Measurements from ENCODE around the gene NTRK2.

Gene NTRK2

GRCh38 chr9:84736536-84736935 lies 67.0 kb downstream of the NTRK2 start:
- POLR2A ChIA-PET: no interaction called here
- CTCF ChIA-PET: interaction anchor here (1.6 kb wide), 1 partner anchor 39 kb away, joined by 7 read pairs; no protein-coding TSS in a partner anchor
- Histone ChIP-seq H3K36me3 (ENCODE audit: control insufficient read depth in 2 of 2, insufficient read depth in 1 of 2, low read length in 2 of 2) (no peaks in the 10 kb centered on the region), H3K4me1 (ENCODE audit: control insufficient read depth, insufficient read depth, low read length) (no peaks in the 10 kb centered on the region), H3K9me3 (ENCODE audit: control insufficient read depth, insufficient read depth, low read depth, low read length) (no peaks in the 10 kb centered on the region), H3K4me3 (ENCODE audit: low read depth, low read length) (no peak overlapping the region), H3K27ac (ENCODE audit: extremely low read depth, low read depth, low read length) (no peak overlapping the region)
- TF ChIP-seq ZNF707 (tag by site-specific recombination; IDR thresholded peaks at IDR 0.05) (no peak), ZNF768 (tag by site-specific recombination; IDR thresholded peaks at IDR 0.05) (no peak), SCRT1 (tag by site-specific recombination; IDR thresholded peaks at IDR 0.05; ENCODE audit: borderline replicate concordance) (no peak), ZBTB7A (tag by site-specific recombination; IDR thresholded peaks at IDR 0.05; ENCODE audit: low read depth) (no peak), PRDM4 (tag by site-specific recombination; IDR thresholded peaks at IDR 0.05) (no peak), ZNF629 (tag by site-specific recombination; IDR thresholded peaks at IDR 0.05) (no peak), ZFP3 (tag by site-specific recombination; IDR thresholded peaks at IDR 0.05; ENCODE audit: low read depth) (no peak), ZNF132 (tag by site-specific recombination; IDR thresholded peaks at IDR 0.05; ENCODE audit: borderline replicate concordance) (no peak)

DNA sequence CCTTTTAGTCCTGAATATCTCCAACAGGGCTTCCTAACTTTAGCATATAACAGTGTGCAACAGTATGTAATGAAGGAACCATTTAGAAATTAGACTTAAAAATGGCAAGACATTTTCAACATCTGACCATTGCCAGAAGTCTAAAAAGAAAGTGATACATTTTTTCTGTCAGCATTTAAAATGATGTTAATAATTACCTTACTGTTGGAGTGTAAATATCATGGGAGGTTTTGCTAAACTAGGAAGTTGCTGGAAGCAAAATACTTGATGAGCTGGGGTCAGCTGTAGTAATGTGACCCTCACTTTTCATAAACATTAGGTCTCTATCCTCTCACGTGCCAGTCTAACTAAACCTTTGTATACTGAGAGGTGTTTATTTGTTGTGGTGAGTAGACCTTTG lies 68.8 kb downstream of the NTRK2 start:
- Histone ChIP-seq H3K9me3 (ENCODE audit: control insufficient read depth, insufficient read depth, low read depth, low read length) (no peaks in the 10 kb centered on the region), H3K4me3 (ENCODE audit: low read depth, low read length) (no peak overlapping the region), H3K36me3 (ENCODE audit: control insufficient read depth in 2 of 2, insufficient read depth in 1 of 2, low read length in 2 of 2) (no peaks in the 10 kb centered on the region), H3K4me1 (ENCODE audit: control insufficient read depth, insufficient read depth, low read length) (no peaks in the 10 kb centered on the region), H3K27ac (ENCODE audit: extremely low read depth, low read depth, low read length) (no peak overlapping the region)
- CTCF ChIA-PET: interaction anchor here (1.0 kb wide), 1 partner anchor 50 kb away, joined by 4 read pairs; no protein-coding TSS in a partner anchor
- no peak for TF ChIP-seq ZNF571 (tag by site-specific recombination; IDR thresholded peaks at IDR 0.05)
- TF ChIP-seq, protein P1, sequence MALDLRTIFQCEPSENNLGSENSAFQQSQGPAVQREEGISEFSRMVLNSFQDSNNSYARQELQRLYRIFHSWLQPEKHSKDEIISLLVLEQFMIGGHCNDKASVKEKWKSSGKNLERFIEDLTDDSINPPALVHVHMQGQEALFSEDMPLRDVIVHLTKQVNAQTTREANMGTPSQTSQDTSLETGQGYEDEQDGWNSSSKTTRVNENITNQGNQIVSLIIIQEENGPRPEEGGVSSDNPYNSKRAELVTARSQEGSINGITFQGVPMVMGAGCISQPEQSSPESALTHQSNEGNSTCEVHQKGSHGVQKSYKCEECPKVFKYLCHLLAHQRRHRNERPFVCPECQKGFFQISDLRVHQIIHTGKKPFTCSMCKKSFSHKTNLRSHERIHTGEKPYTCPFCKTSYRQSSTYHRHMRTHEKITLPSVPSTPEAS (tag by site-specific recombination; IDR thresholded peaks at IDR 0.05): no peak
- TF ChIP-seq ZNF830 (tag by site-specific recombination; IDR thresholded peaks at IDR 0.05; ENCODE audit: low read depth): no peak
- TF ChIP-seq ZNF174 (tag by site-specific recombination; IDR thresholded peaks at IDR 0.05): no peak
- no peak for TF ChIP-seq ZNF658 (tag by site-specific recombination; IDR thresholded peaks at IDR 0.05)
- POLR2A ChIA-PET: interaction anchor here (0.6 kb wide), 1 partner anchor 198 kb away, joined by 3 read pairs; no protein-coding TSS in a partner anchor

GRCh38 chr9:84742261-84742660 lies 72.7 kb downstream of the NTRK2 start:
- Histone ChIP-seq H3K27ac (ENCODE audit: extremely low read depth, low read depth, low read length) (no peak overlapping the region), H3K4me1 (ENCODE audit: control insufficient read depth, insufficient read depth, low read length) (no peaks in the 10 kb centered on the region), H3K9me3 (ENCODE audit: control insufficient read depth, insufficient read depth, low read depth, low read length) (no peaks in the 10 kb centered on the region), H3K4me3 (ENCODE audit: low read depth, low read length) (no peak overlapping the region), H3K36me3 (ENCODE audit: control insufficient read depth in 2 of 2, insufficient read depth in 1 of 2, low read length in 2 of 2) (no peaks in the 10 kb centered on the region)
- CTCF ChIA-PET: interaction anchor here (0.5 to 1.2 kb wide), 4 partner anchors 38 to 374 kb away, joined by 3 to 4 read pairs (median 3); no protein-coding TSS in a partner anchor
- POLR2A ChIA-PET: no interaction called here
- TF ChIP-seq ZNF654 (tag by site-specific recombination; IDR thresholded peaks at IDR 0.05; ENCODE audit: low read depth) (no peak), ZNF747 (tag by site-specific recombination; IDR thresholded peaks at IDR 0.05) (no peak), ZNF184 (tag by site-specific recombination; IDR thresholded peaks at IDR 0.05) (no peak), SETDB1 (IDR thresholded peaks at IDR 0.05; ENCODE audit: insufficient read length, low read length) (no peak), ZNF221 (tag by site-specific recombination; IDR thresholded peaks at IDR 0.05; ENCODE audit: borderline replicate concordance) (no peak), ZNF169 (tag by site-specific recombination; IDR thresholded peaks at IDR 0.05) (no peak), SP2 (tag by site-specific recombination; IDR thresholded peaks at IDR 0.05) (no peak), ZNF157 (tag by site-specific recombination; IDR thresholded peaks at IDR 0.05) (no peak), ZSCAN18 (tag by site-specific recombination; IDR thresholded peaks at IDR 0.05) (no peak), WT1 (tag by site-specific recombination; IDR thresholded peaks at IDR 0.05) (no peak), YY1 (tag by site-specific recombination; IDR thresholded peaks at IDR 0.05) (no peak), ZNF175 (tag by site-specific recombination; IDR thresholded peaks at IDR 0.05) (no peak), REPIN1 (tag by site-specific recombination; IDR thresholded peaks at IDR 0.05; ENCODE audit: low read depth) (no peak)
- TF ChIP-seq, protein P2, sequence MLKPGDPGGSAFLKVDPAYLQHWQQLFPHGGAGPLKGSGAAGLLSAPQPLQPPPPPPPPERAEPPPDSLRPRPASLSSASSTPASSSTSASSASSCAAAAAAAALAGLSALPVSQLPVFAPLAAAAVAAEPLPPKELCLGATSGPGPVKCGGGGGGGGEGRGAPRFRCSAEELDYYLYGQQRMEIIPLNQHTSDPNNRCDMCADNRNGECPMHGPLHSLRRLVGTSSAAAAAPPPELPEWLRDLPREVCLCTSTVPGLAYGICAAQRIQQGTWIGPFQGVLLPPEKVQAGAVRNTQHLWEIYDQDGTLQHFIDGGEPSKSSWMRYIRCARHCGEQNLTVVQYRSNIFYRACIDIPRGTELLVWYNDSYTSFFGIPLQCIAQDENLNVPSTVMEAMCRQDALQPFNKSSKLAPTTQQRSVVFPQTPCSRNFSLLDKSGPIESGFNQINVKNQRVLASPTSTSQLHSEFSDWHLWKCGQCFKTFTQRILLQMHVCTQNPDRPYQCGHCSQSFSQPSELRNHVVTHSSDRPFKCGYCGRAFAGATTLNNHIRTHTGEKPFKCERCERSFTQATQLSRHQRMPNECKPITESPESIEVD (tag by site-specific recombination; IDR thresholded peaks at IDR 0.05): no peak

Measured in HEK293 (cell line).